ENCODE results near the gene PACSIN2.

- no peak for TF ChIP-seq CTCF (IDR thresholded peaks at IDR 0.05; ENCODE audit: low read depth, low read length)
- TF ChIP-seq POLR2A (IDR thresholded peaks at IDR 0.05; ENCODE audit: extremely low read depth, insufficient read length): no peak
- 0 out of 2 replicates have a peak, but pooled peaks have one; percentile 44 for TF ChIP-seq MYC (IDR thresholded peaks at IDR 0.05; ENCODE audit: low read depth, low read length)
- peak; percentile 88 for TF ChIP-seq MAX (IDR thresholded peaks at IDR 0.05; ENCODE audit: low read depth, low read length)
Observed at GRCh38 chr22:42856865-42857704, 157.9 kb downstream of the PACSIN2 start, which contains the start of gene ARFGAP3.
